ENCODE measurements around the gene RASSF10.

The RASSF10 gene

GRCh38 chr11:13023423-13023822, 14.3 kb downstream of the RASSF10 start:
- Histone ChIP-seq H3K4me3 (ENCODE audit: severe bottlenecking) (no peak overlapping the region), H3K27me3 (ENCODE audit: insufficient read depth, poor library complexity, severe bottlenecking) (no peaks in the 10 kb centered on the region), H3K36me3 (ENCODE audit: low read depth) (no peaks in the 10 kb centered on the region), H3K9me3 (ENCODE audit: severe bottlenecking) (no peaks in the 10 kb centered on the region), H3K27ac (ENCODE audit: poor library complexity, severe bottlenecking) (no peak overlapping the region), H3K4me1 (ENCODE audit: insufficient read depth, poor library complexity, severe bottlenecking) (no peaks in the 10 kb centered on the region)
- ATAC-seq (ENCODE audit: low read depth) (no peak), DNase-seq (ENCODE audit: low spot score) (no peak)
- TF ChIP-seq, protein P1, sequence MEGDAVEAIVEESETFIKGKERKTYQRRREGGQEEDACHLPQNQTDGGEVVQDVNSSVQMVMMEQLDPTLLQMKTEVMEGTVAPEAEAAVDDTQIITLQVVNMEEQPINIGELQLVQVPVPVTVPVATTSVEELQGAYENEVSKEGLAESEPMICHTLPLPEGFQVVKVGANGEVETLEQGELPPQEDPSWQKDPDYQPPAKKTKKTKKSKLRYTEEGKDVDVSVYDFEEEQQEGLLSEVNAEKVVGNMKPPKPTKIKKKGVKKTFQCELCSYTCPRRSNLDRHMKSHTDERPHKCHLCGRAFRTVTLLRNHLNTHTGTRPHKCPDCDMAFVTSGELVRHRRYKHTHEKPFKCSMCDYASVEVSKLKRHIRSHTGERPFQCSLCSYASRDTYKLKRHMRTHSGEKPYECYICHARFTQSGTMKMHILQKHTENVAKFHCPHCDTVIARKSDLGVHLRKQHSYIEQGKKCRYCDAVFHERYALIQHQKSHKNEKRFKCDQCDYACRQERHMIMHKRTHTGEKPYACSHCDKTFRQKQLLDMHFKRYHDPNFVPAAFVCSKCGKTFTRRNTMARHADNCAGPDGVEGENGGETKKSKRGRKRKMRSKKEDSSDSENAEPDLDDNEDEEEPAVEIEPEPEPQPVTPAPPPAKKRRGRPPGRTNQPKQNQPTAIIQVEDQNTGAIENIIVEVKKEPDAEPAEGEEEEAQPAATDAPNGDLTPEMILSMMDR (IDR thresholded peaks at IDR 0.05; ENCODE audit: poor library complexity, severe bottlenecking): no peak

DNA sequence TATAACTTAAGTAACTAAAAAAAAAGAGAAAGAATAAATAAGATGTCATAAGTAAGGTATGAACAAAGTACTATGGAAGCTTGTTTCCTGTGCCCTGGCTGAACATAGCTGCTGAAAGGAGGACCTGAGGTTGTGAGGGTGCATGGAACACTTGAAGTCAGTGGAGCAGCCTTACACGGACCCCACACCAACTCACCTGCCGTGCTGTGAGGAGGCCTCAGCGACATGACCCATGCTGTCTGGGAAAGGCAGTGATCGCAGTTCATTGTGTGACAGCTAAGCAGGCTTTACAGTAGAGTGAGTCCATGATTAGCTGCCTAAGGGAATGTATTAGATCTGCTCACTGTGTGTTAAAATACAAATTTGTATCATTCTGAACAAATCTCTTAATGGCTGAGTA, 17.6 kb downstream of the RASSF10 start:
- Histone ChIP-seq H3K9me3 (ENCODE audit: severe bottlenecking) (no peaks in the 10 kb centered on the region), H3K36me3 (ENCODE audit: low read depth) (no peaks in the 10 kb centered on the region), H3K27ac (ENCODE audit: poor library complexity, severe bottlenecking) (no peak overlapping the region), H3K4me3 (ENCODE audit: severe bottlenecking) (no peak overlapping the region), H3K27me3 (ENCODE audit: insufficient read depth, poor library complexity, severe bottlenecking) (no peaks in the 10 kb centered on the region), H3K4me1 (ENCODE audit: insufficient read depth, poor library complexity, severe bottlenecking) (peaks cover 4% of the 10 kb centered on the region)
- TF ChIP-seq, protein P1 (IDR thresholded peaks at IDR 0.05; ENCODE audit: poor library complexity, severe bottlenecking): no peak
- ATAC-seq (ENCODE audit: low read depth) (no peak), DNase-seq (ENCODE audit: low spot score) (no peak)

- Histone ChIP-seq H3K27me3 (ENCODE audit: insufficient read depth, poor library complexity, severe bottlenecking) (no peaks in the 10 kb centered on the region), H3K4me3 (ENCODE audit: severe bottlenecking) (no peak overlapping the region), H3K9me3 (ENCODE audit: severe bottlenecking) (no peaks in the 10 kb centered on the region), H3K36me3 (ENCODE audit: low read depth) (no peaks in the 10 kb centered on the region), H3K4me1 (ENCODE audit: insufficient read depth, poor library complexity, severe bottlenecking) (peaks cover 4% of the 10 kb centered on the region), H3K27ac (ENCODE audit: poor library complexity, severe bottlenecking) (no peak overlapping the region)
- no peak for DNase-seq (ENCODE audit: low spot score)
- TF ChIP-seq, protein P1 (IDR thresholded peaks at IDR 0.05; ENCODE audit: poor library complexity, severe bottlenecking): no peak
- no peak for ATAC-seq (ENCODE audit: low read depth)
Measured at GRCh38 chr11:13028322-13028721, 19.2 kb downstream of the RASSF10 start.

GRCh38 chr11:13029872-13030271, 20.8 kb downstream of the RASSF10 start:
- DNase-seq (ENCODE audit: low spot score) (no peak), ATAC-seq (ENCODE audit: low read depth) (no peak)
- Histone ChIP-seq H3K4me1 (ENCODE audit: insufficient read depth, poor library complexity, severe bottlenecking) (peaks cover 4% of the 10 kb centered on the region), H3K4me3 (ENCODE audit: severe bottlenecking) (no peak overlapping the region), H3K9me3 (ENCODE audit: severe bottlenecking) (no peaks in the 10 kb centered on the region), H3K36me3 (ENCODE audit: low read depth) (no peaks in the 10 kb centered on the region), H3K27me3 (ENCODE audit: insufficient read depth, poor library complexity, severe bottlenecking) (no peaks in the 10 kb centered on the region), H3K27ac (ENCODE audit: poor library complexity, severe bottlenecking) (no peak overlapping the region)
- TF ChIP-seq, protein P1 (IDR thresholded peaks at IDR 0.05; ENCODE audit: poor library complexity, severe bottlenecking): no peak

DNA sequence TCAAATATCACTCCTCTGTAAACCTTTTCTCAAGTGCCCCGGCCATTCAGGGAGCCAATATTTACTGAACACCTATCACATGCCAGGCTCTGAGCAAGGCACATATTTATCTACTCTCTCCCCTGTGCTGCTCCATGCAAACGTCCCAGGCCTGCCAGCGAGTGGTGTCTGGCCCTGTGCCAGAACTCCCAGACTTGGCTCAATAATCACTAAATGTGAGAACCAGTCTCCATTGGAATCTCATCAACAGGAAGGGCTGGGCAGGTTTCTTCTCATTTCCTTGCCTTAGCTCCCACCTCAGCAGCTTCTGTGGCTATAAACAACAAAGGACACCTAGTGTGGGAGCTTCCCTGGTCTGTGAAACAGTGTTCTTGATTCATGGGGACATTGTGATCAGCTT, 21.7 kb downstream of the RASSF10 start:
- H3K27ac ChIP-seq (ENCODE audit: poor library complexity, severe bottlenecking): no peak overlapping the region
- ATAC-seq (ENCODE audit: low read depth): no peak
- no peaks in the 10 kb centered on the region for H3K36me3 ChIP-seq (ENCODE audit: low read depth)
- no peak for DNase-seq (ENCODE audit: low spot score)
- no peak overlapping the region for H3K4me3 ChIP-seq (ENCODE audit: severe bottlenecking)
- H3K27me3 ChIP-seq (ENCODE audit: insufficient read depth, poor library complexity, severe bottlenecking): no peaks in the 10 kb centered on the region
- H3K9me3 ChIP-seq (ENCODE audit: severe bottlenecking): no peaks in the 10 kb centered on the region
- TF ChIP-seq, protein P1 (IDR thresholded peaks at IDR 0.05; ENCODE audit: poor library complexity, severe bottlenecking): no peak
- H3K4me1 ChIP-seq (ENCODE audit: insufficient read depth, poor library complexity, severe bottlenecking): peaks cover 4% of the 10 kb centered on the region

Measured in RWPE2 (cell line).